HCT116 (cell line): ENCODE results near the gene DLG2. TPM values are rescaled to one million over a fixed set of nuclear protein-coding genes. Genes with fewer than 3 reads are reported as not detected.

Experiments used
- ATAC-seq: fragments of 200-7000 bp; cut with Tn5 transposase; 2 replicates; pipeline ENCODE4 v1.9.1; 2020; ENCODE audit warnings: mild to moderate bottlenecking, moderate library complexity
- BruUV-seq: library from RNA; stranded (reverse); fragments of 400-500 nt; replicated peaks from 2 replicates; lab custom pipeline; 2021; lab: Mats Ljungman, UMichigan
- CTCF ChIA-PET: fragments of 300-600 bp; sonication (Branson Sonifier 250); formaldehyde crosslinking; loops from one replicate; lab custom pipeline; 2021; ENCODE audit warnings: antibody characterized with exemption; lab: Charles Lee
- POLR2A ChIA-PET: fragments of 300-600, 350-600 bp; sonication (Branson Sonifier 250); formaldehyde crosslinking; loops from one replicate; lab custom pipeline; 2021; ENCODE audit warnings: antibody characterized with exemption; lab: Charles Lee
- RAD21 ChIA-PET, 2 experiments: fragments of 300-600 bp; sonication (Branson Sonifier 250); formaldehyde crosslinking; loops; one replicate each; lab custom pipeline; 2023; ENCODE audit warnings: low total read pairs in 2 of 2; ENCODE audit not compliant: uncharacterized antibody in 2 of 2, unreplicated experiment in 2 of 2, low non-redundant PET in 1 of 2; lab: Charles Lee
- DNase-seq: peaks from one replicate; pipeline ENCODE4 v3.0.0-alpha.2; 2010; ENCODE audit warnings: low read depth, low spot score
- H2AFZ ChIP-seq: fragments of 200-600 bp; shearing (Covaris generic), sonication (generic); 2 replicates; pipeline ENCODE4 v1.6.1; 2017; ENCODE audit warnings: low read depth, mixed run types, mixed read lengths, antibody characterized with exemption, low read length; ENCODE audit not compliant: poor library complexity, severe bottlenecking
- H3K27ac ChIP-seq: 2 replicates; pipeline ENCODE4 v1.5.1; 2012; ENCODE audit warnings: low read depth, low read length
- H3K27me3 ChIP-seq: fragments of 200-600 bp; sonication (generic); 2 replicates; pipeline ENCODE4 v1.6.1; 2016; ENCODE audit warnings: mixed run types, low read length, mixed read lengths; ENCODE audit not compliant: insufficient read depth
- H3K36me3 ChIP-seq, 2 experiments: fragments of 200-500 bp in 1 of 2; fragments of 200-600 bp in 1 of 2; sonication (Bioruptor generic) in 1 of 2; sonication (generic) in 1 of 2; 2 replicates each; pipeline versions ENCODE4 v1.5.1 to v1.6.1; 2014 to 2016; ENCODE audit warnings: low read length in 2 of 2, inconsistent platforms in 1 of 2, mixed read lengths in 1 of 2, mixed run types in 1 of 2; ENCODE audit not compliant: insufficient read depth in 2 of 2, control insufficient read depth in 1 of 2
- H3K4me1 ChIP-seq, 2 experiments: fragments of 200-600 bp in 1 of 2; sonication (generic) in 1 of 2; 2 replicates each; pipeline versions ENCODE4 v1.5.1 to v1.6.1; 2012 to 2017; ENCODE audit warnings: low read length in 2 of 2, inconsistent platforms in 1 of 2, mild to moderate bottlenecking in 1 of 2, mixed read lengths in 1 of 2, mixed run types in 1 of 2, moderate library complexity in 1 of 2; ENCODE audit not compliant: insufficient read depth in 2 of 2, control insufficient read depth in 1 of 2
- H3K4me2 ChIP-seq: fragments of 200-600 bp; sonication (generic); 2 replicates; pipeline ENCODE4 v1.6.1; 2017; ENCODE audit warnings: mixed run types, low read length, mixed read lengths
- H3K4me3 ChIP-seq, 2 experiments: fragments of 200-600 bp in 1 of 2; sonication (generic) in 1 of 2; replicated peaks in 1 of 2; 2 replicates each; pipeline ENCODE4 v1.5.1; 2011 to 2016; ENCODE audit warnings: low read length in 2 of 2, control low read depth in 1 of 2, low read depth in 1 of 2, mild to moderate bottlenecking in 1 of 2, mixed read lengths in 1 of 2, mixed run types in 1 of 2
- H3K79me2 ChIP-seq: fragments of 200-600 bp; sonication (generic); 2 replicates; pipeline ENCODE4 v1.6.1; 2017; ENCODE audit warnings: mild to moderate bottlenecking, mixed run types, low read length, moderate library complexity, mixed read lengths; ENCODE audit not compliant: insufficient read depth
- H3K9ac ChIP-seq: fragments of 200-600 bp; sonication (generic); 2 replicates; pipeline ENCODE4 v1.6.1; 2016; ENCODE audit warnings: low read length, mixed read lengths
- H3K9me2 ChIP-seq: fragments of 200-600 bp; sonication (generic), shearing (Covaris generic); 2 replicates; pipeline ENCODE4 v1.6.1; 2017; ENCODE audit warnings: mixed run types, mild to moderate bottlenecking, moderate library complexity; ENCODE audit not compliant: insufficient read depth
- H3K9me3 ChIP-seq, 2 experiments: fragments of 200-500 bp in 1 of 2; fragments of 200-600 bp in 1 of 2; sonication (Bioruptor generic) in 1 of 2; sonication (generic) in 1 of 2; 2 replicates each; pipeline ENCODE4 v1.6.1; 2014 to 2017; ENCODE audit warnings: low read length in 2 of 2, mixed read lengths in 2 of 2, inconsistent platforms in 1 of 2, low read depth in 1 of 2, mild to moderate bottlenecking in 1 of 2, mixed run types in 1 of 2, moderate library complexity in 1 of 2; ENCODE audit not compliant: control insufficient read depth in 1 of 2, insufficient read depth in 1 of 2
- H4K20me1 ChIP-seq: fragments of 200-600 bp; sonication (generic), shearing (Covaris generic); 2 replicates; pipeline ENCODE4 v1.6.1; 2017; ENCODE audit warnings: mixed run types, mild to moderate bottlenecking, moderate library complexity; ENCODE audit not compliant: insufficient read depth
- CBX3 ChIP-seq: IDR thresholded peaks from 2 replicates; pipeline ENCODE4 v1.6.1; 2012; ENCODE audit warnings: low read depth
- CEBPB ChIP-seq: IDR thresholded peaks from 2 replicates; pipeline ENCODE4 v1.6.1; 2012; ENCODE audit warnings: low read depth
- ELF1 ChIP-seq: IDR thresholded peaks from 2 replicates; pipeline ENCODE4 v1.6.1; 2012; ENCODE audit warnings: low read depth, borderline replicate concordance
- EZH2phosphoT487 ChIP-seq: fragments of 200-600 bp; IDR thresholded peaks from 2 replicates; pipeline ENCODE4 v1.6.1; 2018; ENCODE audit warnings: antibody characterized with exemption, borderline replicate concordance
- FOSL1 ChIP-seq: IDR thresholded peaks from 2 replicates; pipeline ENCODE4 v1.6.1; 2012; ENCODE audit warnings: low read depth
- JUND ChIP-seq: IDR thresholded peaks from 2 replicates; pipeline ENCODE4 v1.6.1; 2012
- POLR2AphosphoS5 ChIP-seq: IDR thresholded peaks from 2 replicates; pipeline ENCODE4 v1.6.1; 2011; ENCODE audit warnings: mild to moderate bottlenecking, low read depth, low read length, moderate library complexity
- RAD21 ChIP-seq: IDR thresholded peaks from 2 replicates; pipeline ENCODE4 v1.6.1; 2012; ENCODE audit warnings: low read depth, mild to moderate bottlenecking
- REST ChIP-seq: IDR thresholded peaks from 2 replicates; pipeline ENCODE4 v1.6.1; 2012; ENCODE audit warnings: low read depth
- SRF ChIP-seq: IDR thresholded peaks from 2 replicates; pipeline ENCODE4 v1.6.1; 2012; ENCODE audit warnings: low read depth
- YY1 ChIP-seq: IDR thresholded peaks from 2 replicates; pipeline ENCODE4 v1.6.1; 2011; ENCODE audit warnings: low read length, low read depth, moderate library complexity, mild to moderate bottlenecking; ENCODE audit not compliant: insufficient replicate concordance; ENCODE audit errors: extremely low read depth
- ZNF274 ChIP-seq: fragments of 200-500 bp; sonication (Bioruptor generic); IDR thresholded peaks from 2 replicates; pipeline ENCODE4 v1.6.1; 2014; ENCODE audit warnings: mild to moderate bottlenecking, low read depth, low read length, inconsistent platforms
- intact Hi-C: fragments of 100-400 bp; cut with micrococcal nuclease; formaldehyde crosslinking; loops from 2 replicates; pipeline ENCODE4 v1.10.0; 2022
- total RNA-seq: library from RNA; stranded (reverse); gene quantifications from one replicate; pipeline ENCODE4 v1.2.1, GENCODE V29; 2021; ENCODE audit not compliant: unreplicated experiment

Gene DLG2
- total RNA-seq, 1 experiment from 2014 or later: 2.4 TPM

DNA sequence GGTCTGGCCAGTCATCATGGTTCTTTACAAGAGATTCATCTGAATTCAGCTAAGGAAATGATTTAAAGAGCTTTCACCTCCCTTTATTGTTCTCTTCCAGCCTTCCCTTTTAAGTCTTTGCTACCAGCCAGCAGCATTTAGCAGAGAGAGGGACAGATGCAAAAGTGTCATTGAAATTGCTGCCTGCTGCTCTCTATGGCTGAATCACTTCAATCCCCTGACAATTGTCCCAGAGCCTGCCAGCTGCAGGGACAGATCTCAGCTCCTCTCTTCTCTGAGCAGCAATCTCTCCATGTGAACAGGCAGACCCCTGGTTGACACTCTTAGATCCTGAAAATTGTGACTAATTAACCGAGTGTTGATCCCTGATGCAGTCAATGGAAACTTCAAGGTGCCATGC is 1524.0 kb downstream of the DLG2 start:
- Histone ChIP-seq H3K4me1 (no peaks in the 10 kb centered on the region), H3K9me3 (no peaks in the 10 kb centered on the region), H3K9me2 (no peaks in the 10 kb centered on the region), H3K9ac (no peak overlapping the region), H3K27ac (no peak overlapping the region), H2AFZ (no peak overlapping the region), H3K27me3 (no peaks in the 10 kb centered on the region), H4K20me1 (no peaks in the 10 kb centered on the region), H3K36me3 (no peaks in the 10 kb centered on the region), H3K4me3 (no peak overlapping the region), H3K79me2 (no peaks in the 10 kb centered on the region), H3K4me2 (no peak overlapping the region)
- DNase-seq (no peak), ATAC-seq (no peak)
- ChIA-PET RAD21 (no interaction called here), CTCF (no interaction called here), POLR2A (no interaction called here)
- TF ChIP-seq RAD21: no peak
- TF ChIP-seq POLR2AphosphoS5: no peak
- TF ChIP-seq CEBPB: no peak
- no peak for TF ChIP-seq FOSL1
- no peak for TF ChIP-seq YY1
- TF ChIP-seq EZH2phosphoT487: no peak
- TF ChIP-seq ELF1: no peak
- TF ChIP-seq JUND: no peak
- no peak for TF ChIP-seq CBX3
- no peak for TF ChIP-seq REST
- TF ChIP-seq SRF: no peak
- no peak for TF ChIP-seq ZNF274
- intact Hi-C loops: no loop called here
- BruUV-seq: no TSS peak
